Measurements from ENCODE around the gene PPP3R1. TPM values are rescaled to one million over a fixed set of nuclear protein-coding genes. Genes with fewer than 3 reads are reported as not detected.

Gene PPP3R1
- total RNA-seq, 4 donors from 2014 or later: 9.2 to 32.2 (median 28.1) TPM

Other genes starting within 250 kb of the PPP3R1 start
- 10 to 100 TPM in 3 of 4 donors, 1 to 10 TPM in 1; 2.2 to 71.8 (median 30.5) TPM for gene C1D, start 189.5 kb downstream of the PPP3R1 start, total RNA-seq
- 10 to 100 TPM in 1 of 4 donors, 1 to 10 TPM in 3; 1.9 to 20.9 (median 7.4) TPM for gene PNO1, start 94.6 kb downstream of the PPP3R1 start, total RNA-seq
- gene CNRIP1, start 67.4 kb upstream of the PPP3R1 start, total RNA-seq: 10 to 100 TPM in 1 of 4 donors, 1 to 10 TPM in 2, not detected in 1; 1.4 to 11.6 (median 7.6) TPM
- gene PLEK, start 112.8 kb upstream of the PPP3R1 start, total RNA-seq: 1 to 10 TPM in 3 of 4 donors, not detected in 1; 3.0 to 5.2 (median 4.6) TPM
- 1 to 10 TPM in 3 of 4 donors, under 1 TPM in 1; 0.60 to 2.6 (median 2.2) TPM for gene FBXO48, start 214.8 kb upstream of the PPP3R1 start, total RNA-seq
- gene APLF, start 215.1 kb upstream of the PPP3R1 start, total RNA-seq: 10 to 100 TPM in 2 of 4 donors, 1 to 10 TPM in 2; 2.9 to 28.5 (median 8.1) TPM